ENCODE measurements around the gene IGF1R. TPM values are rescaled to one million over a fixed set of nuclear protein-coding genes. Genes with fewer than 3 reads are reported as not detected.
A peak's percentile ranks its signal among the peaks of the same experiment; 100 is the strongest.

IGF1R gene
- total and polyA plus RNA-seq, 7 donors = 1.2 to 130 (median 39.6) TPM

DNA sequence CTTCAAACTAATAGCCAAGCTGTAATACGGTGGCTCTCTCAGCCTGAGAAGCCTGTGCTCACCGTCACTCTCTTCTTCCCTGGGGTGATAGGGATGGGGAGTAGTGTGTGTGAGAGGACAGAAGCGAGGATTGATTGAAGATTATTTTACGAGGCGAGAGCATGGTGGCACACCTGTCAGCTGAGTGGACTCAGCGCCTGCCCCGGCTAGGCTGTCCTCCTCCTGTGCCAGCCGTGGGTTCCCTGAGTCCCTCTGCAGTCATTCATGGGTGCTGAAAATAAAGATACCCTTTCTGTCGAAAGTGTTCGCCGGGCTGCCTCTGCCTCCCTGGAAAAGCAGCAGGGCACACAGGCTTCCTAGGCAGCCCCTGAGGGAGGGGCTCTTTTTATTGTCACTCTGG lies 235.1 kb downstream of the IGF1R start:
- H3K4me3 ChIP-seq = no peak overlapping the region
- TF ChIP-seq, protein P1, sequence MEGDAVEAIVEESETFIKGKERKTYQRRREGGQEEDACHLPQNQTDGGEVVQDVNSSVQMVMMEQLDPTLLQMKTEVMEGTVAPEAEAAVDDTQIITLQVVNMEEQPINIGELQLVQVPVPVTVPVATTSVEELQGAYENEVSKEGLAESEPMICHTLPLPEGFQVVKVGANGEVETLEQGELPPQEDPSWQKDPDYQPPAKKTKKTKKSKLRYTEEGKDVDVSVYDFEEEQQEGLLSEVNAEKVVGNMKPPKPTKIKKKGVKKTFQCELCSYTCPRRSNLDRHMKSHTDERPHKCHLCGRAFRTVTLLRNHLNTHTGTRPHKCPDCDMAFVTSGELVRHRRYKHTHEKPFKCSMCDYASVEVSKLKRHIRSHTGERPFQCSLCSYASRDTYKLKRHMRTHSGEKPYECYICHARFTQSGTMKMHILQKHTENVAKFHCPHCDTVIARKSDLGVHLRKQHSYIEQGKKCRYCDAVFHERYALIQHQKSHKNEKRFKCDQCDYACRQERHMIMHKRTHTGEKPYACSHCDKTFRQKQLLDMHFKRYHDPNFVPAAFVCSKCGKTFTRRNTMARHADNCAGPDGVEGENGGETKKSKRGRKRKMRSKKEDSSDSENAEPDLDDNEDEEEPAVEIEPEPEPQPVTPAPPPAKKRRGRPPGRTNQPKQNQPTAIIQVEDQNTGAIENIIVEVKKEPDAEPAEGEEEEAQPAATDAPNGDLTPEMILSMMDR (IDR thresholded peaks at IDR 0.05) = no peak
- TF ChIP-seq EP300 (IDR thresholded peaks at IDR 0.05) = no peak
- no peak for TF ChIP-seq POLR2A (IDR thresholded peaks at IDR 0.05)
- no peak for TF ChIP-seq POLR2AphosphoS5 (IDR thresholded peaks at IDR 0.05)
- H3K9me3 ChIP-seq = no peaks in the 10 kb centered on the region
- intact Hi-C loops (cut with DNase I) = no loop called here
- 81 to 89% methylated on average over 11 of the region's 11 CpGs for WGBS, 2 donors
- DNase-seq = no peak
- peaks cover 0 to 67% (median 36%) of the 10 kb centered on the region in 4 donors for H3K4me1 ChIP-seq
- H3K36me3 ChIP-seq = no peaks in the 10 kb centered on the region
- no peaks in the 10 kb centered on the region for H3K27me3 ChIP-seq
- peak overlapping the region in 2 of 4 donors; percentile 51 to 85 for H3K27ac ChIP-seq

DNA sequence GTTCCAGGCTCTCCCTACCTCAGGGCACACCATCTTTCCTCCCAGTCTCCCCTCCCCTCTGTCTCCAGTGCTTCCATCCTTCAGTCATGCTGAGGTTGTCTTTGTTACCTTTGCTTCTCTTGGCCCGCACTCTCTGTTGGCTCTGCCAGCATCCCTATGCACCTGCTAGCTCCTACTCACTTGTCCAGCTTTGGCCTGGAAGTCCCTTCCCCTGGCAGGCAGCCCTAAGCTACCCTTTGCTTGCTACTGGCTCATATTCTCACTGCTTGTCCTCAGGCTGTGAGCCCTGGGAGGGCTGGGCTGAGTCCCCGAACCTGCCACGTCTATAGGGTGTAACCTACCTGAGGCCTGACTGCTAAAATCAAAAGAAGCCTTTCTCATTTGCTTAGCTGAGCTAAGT lies 236.6 kb downstream of the IGF1R start:
- H3K9me3 ChIP-seq = no peaks in the 10 kb centered on the region
- no peak for DNase-seq
- TF ChIP-seq EP300 (IDR thresholded peaks at IDR 0.05) (no peak), POLR2AphosphoS5 (IDR thresholded peaks at IDR 0.05) (no peak), POLR2A (IDR thresholded peaks at IDR 0.05) (no peak)
- TF ChIP-seq, protein P1 (IDR thresholded peaks at IDR 0.05) = no peak
- WGBS, 2 donors = 82 to 91% methylated on average over 3 of the region's 3 CpGs
- intact Hi-C loops (cut with DNase I) = no loop called here
- no peaks in the 10 kb centered on the region for H3K27me3 ChIP-seq
- H3K27ac ChIP-seq = peak overlapping the region in 2 of 4 donors; percentile 51 to 85
- peaks cover 0 to 71% (median 39%) of the 10 kb centered on the region in 4 donors for H3K4me1 ChIP-seq
- H3K4me3 ChIP-seq = no peak overlapping the region
- H3K36me3 ChIP-seq = no peaks in the 10 kb centered on the region

DNA sequence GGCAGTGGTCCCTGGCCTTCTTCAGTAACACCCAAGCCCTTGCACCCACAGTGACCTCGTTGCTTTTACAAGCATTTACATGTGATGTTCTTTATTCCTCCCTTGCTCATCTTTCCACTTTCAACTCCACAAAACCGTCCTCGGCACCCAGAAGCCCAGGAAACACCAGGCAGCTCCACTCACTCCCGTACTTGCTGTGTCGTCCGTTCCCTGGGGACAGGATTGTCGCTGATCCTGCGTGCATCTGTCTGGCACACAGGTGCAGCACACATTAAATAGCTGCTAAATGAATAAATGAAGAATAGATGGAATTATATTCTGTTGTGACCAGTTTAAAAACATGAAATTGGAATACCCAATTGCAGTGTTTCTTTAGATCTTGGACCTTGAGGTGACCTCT lies 239.6 kb downstream of the IGF1R start:
- no peak for DNase-seq
- 94% methylated on average over 8 of the region's 8 CpGs for WGBS, 2 donors
- TF ChIP-seq POLR2A (IDR thresholded peaks at IDR 0.05) (no peak), EP300 (IDR thresholded peaks at IDR 0.05) (no peak), POLR2AphosphoS5 (IDR thresholded peaks at IDR 0.05) (no peak)
- TF ChIP-seq, protein P1 (IDR thresholded peaks at IDR 0.05) = no peak
- Histone ChIP-seq H3K9me3 (no peaks in the 10 kb centered on the region), H3K27me3 (no peaks in the 10 kb centered on the region), H3K4me3 (no peak overlapping the region), H3K36me3 (no peaks in the 10 kb centered on the region), H3K4me1 (peaks cover 0 to 69% (median 44%) of the 10 kb centered on the region in 4 donors), H3K27ac (peak overlapping the region in 1 of 4 donors; percentile 38)
- intact Hi-C loops (cut with DNase I) = no loop called here

DNA sequence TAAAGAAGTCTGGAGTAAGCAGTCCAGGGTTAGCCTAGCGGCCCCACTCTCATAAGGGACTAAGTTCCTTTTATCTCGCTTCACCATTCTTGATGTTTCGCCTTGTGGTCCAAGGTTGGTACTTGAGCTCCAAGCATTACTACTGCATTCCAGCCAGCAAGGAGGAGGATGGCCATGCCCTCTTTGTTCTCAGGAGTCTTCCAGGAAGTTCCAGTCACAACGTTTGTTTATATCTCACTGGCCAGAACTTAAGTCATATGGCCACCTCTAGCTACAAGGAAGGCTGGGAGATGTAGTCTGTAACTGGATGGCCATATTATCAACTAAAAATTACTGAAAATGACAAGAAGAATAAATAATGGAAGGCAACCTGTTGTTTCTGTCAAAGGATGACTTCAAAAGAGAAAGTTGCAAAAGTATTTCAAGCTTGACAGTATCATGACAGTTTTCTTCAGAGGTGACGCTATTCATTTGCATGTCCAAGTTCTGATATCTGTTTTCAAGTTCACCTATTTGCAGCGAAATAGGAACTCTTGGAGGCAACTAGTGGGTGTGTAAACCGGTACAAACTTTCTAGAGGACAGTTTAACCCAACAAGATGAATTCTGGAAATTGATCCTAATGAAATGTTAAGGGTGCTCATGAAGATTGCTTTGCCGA lies 240.6 kb downstream of the IGF1R start:
- H3K27ac ChIP-seq = peak overlapping the region in 2 of 4 donors; percentile 48 to 84
- H3K9me3 ChIP-seq = no peaks in the 10 kb centered on the region
- H3K4me3 ChIP-seq = no peak overlapping the region
- peaks cover 0 to 68% (median 39%) of the 10 kb centered on the region in 4 donors for H3K4me1 ChIP-seq
- DNase-seq = no peak
- intact Hi-C loops (cut with DNase I) = no loop called here
- WGBS, 2 donors = 84 to 88% methylated on average over 8 of the region's 8 CpGs
- H3K27me3 ChIP-seq = no peaks in the 10 kb centered on the region
- TF ChIP-seq, protein P1 (IDR thresholded peaks at IDR 0.05) = no peak
- peak in 1 of 4 donors; percentile 21 for TF ChIP-seq POLR2AphosphoS5 (IDR thresholded peaks at IDR 0.05)
- H3K36me3 ChIP-seq = no peaks in the 10 kb centered on the region
